Hepatocyte (in vitro differentiated cells): ENCODE data around the gene CT45A8. TPM values are rescaled to one million over a fixed set of nuclear protein-coding genes. Genes with fewer than 3 reads are reported as not detected.
"Not testable (repeated sequence)": the region's sequence is repeated elsewhere in the genome, so short reads cannot be mapped to it uniquely, and the experiment has no call there.

ENCODE experiments used
- DNase-seq: peaks from one replicate; pipeline ENCODE4 v3.0.0-alpha.2; 2016; ENCODE audit warnings: low spot score
- H2AFZ ChIP-seq: fragments of 200-600 bp; sonication (generic); 2 replicates; pipeline ENCODE4 v1.6.0; 2016; ENCODE audit warnings: antibody characterized with exemption, mild to moderate bottlenecking
- H3K27ac ChIP-seq: fragments of 200-600 bp; sonication (generic); 2 replicates; pipeline ENCODE4 v1.5.1; 2016; ENCODE audit warnings: mild to moderate bottlenecking
- H3K27me3 ChIP-seq: fragments of 200-600 bp; sonication (generic); 2 replicates; pipeline ENCODE4 v1.6.1; 2016
- H3K36me3 ChIP-seq: fragments of 200-600 bp; sonication (generic); replicated peaks from 2 replicates; pipeline ENCODE4 v1.5.1; 2016; ENCODE audit warnings: low read depth; ENCODE audit not compliant: insufficient read depth
- H3K4me1 ChIP-seq: fragments of 200-600 bp; sonication (generic); 2 replicates; pipeline ENCODE4 v1.5.1; 2016; ENCODE audit warnings: mild to moderate bottlenecking, moderate library complexity; ENCODE audit not compliant: insufficient read depth
- H3K4me2 ChIP-seq: fragments of 200-600 bp; sonication (generic); 2 replicates; pipeline ENCODE4 v1.6.0; 2016
- H3K4me3 ChIP-seq: fragments of 200-600 bp; sonication (generic); 2 replicates; pipeline ENCODE4 v1.5.1; 2016; ENCODE audit warnings: mild to moderate bottlenecking
- H3K79me2 ChIP-seq: fragments of 200-600 bp; sonication (generic); 2 replicates; pipeline ENCODE4 v1.6.0; 2017; ENCODE audit warnings: mild to moderate bottlenecking
- H3K9me2 ChIP-seq: fragments of 200-600 bp; sonication (generic); replicated peaks from 2 replicates; pipeline ENCODE4 v1.6.0; 2017; ENCODE audit warnings: mild to moderate bottlenecking; ENCODE audit not compliant: insufficient read depth
- H3K9me3 ChIP-seq: fragments of 200-600 bp; sonication (generic); 2 replicates; pipeline ENCODE4 v1.5.1; 2016; ENCODE audit warnings: low read depth, mild to moderate bottlenecking
- H4K20me1 ChIP-seq: fragments of 200-600 bp; sonication (generic); 2 replicates; pipeline ENCODE4 v1.6.0; 2016; ENCODE audit warnings: mild to moderate bottlenecking; ENCODE audit not compliant: insufficient read depth, poor library complexity, severe bottlenecking
- WGBS: methylation state at CpG from one replicate; pipeline ENCODE4 v1.1.6; 2016; ENCODE audit warnings: low lambda C conversion rate; ENCODE audit errors: missing lambda C conversion rate; 5-methylcytosine and 5-hydroxymethylcytosine counted together
- polyA plus RNA-seq: library from polyadenylated mRNA; unstranded; fragments of >200 nt; fragmentation: Nextera tagmentation; extraction: Ambion mirVana; gene quantifications from 2 replicates; pipeline ENCODE4 v1.2.1, GENCODE V29; 2016
- total RNA-seq: library from RNA; depleted of rRNA; stranded (reverse); fragments of >200 nt; gene quantifications from 2 replicates; pipeline ENCODE4 v1.2.3, GENCODE V29; 2014

CT45A8 gene
- total and polyA plus RNA-seq, 2 experiments from 2014 or later: not detected

DNA sequence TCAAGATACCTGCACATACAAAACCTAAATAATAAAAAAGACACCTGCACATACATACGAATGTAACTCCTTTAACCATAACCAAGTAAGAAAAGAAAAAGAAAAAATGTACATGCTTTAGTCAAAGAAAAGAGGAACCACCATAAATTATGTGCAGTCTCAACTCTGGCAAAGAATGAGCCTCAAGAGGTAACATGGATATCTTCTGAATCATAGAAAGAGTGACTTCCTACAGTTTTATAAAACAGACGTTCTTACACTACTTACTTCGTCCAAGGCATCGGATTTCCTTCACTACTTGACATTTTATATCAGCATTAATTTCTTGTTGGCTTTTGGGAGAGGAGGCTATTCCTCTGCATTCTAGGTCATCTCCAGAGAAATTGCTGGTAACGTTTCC lies 28.4 kb upstream of the CT45A8 start:
- 55% methylated on average over 4 of the region's 5 CpGs for WGBS
- not testable (repeated sequence) for H2AFZ ChIP-seq, H3K9me3 ChIP-seq

DNA sequence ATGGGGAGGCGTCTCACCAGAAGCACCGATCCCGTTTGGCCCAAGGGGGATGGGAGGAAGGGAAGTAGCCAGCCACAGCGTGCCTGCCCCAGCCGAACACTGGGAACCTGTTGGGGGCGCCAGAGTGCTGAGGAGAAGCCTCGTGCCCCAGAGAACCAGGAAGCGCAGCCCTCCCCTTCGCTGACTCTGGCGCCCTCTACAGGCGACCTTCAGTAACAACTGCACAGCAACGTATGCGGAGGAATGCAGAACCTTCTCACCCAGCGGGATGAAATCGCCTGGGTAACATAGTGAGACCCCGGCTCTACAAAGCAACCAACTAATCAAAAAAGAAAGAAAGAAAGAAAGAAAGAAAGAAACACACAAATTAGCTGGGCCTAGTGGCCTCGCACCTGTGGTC lies 17.4 kb upstream of the CT45A8 start, which contains the start of gene CT45A9:
Gene CT45A9, minus strand, starts transcription at position 101 of the 400 bp plus-strand sequence. CDS start 3,751 bp downstream, outside the sequence.
- H3K4me1 ChIP-seq, H2AFZ ChIP-seq, H3K4me2 ChIP-seq, H3K36me3 ChIP-seq, H3K27ac ChIP-seq, H3K79me2 ChIP-seq, H3K9me3 ChIP-seq, H3K27me3 ChIP-seq, H3K4me3 ChIP-seq, DNase-seq, H3K9me2 ChIP-seq, H4K20me1 ChIP-seq: not testable (repeated sequence)
- WGBS: no CpG with 5 or more reads among the region's 17 CpGs

More for the DNA sequence above, 28.4 kb upstream of the CT45A8 start:
- H3K36me3 ChIP-seq, H4K20me1 ChIP-seq, H3K27ac ChIP-seq, H3K9me2 ChIP-seq, H3K4me2 ChIP-seq, H3K4me1 ChIP-seq, H3K4me3 ChIP-seq, H3K79me2 ChIP-seq, DNase-seq, H3K27me3 ChIP-seq: not testable (repeated sequence)

DNA sequence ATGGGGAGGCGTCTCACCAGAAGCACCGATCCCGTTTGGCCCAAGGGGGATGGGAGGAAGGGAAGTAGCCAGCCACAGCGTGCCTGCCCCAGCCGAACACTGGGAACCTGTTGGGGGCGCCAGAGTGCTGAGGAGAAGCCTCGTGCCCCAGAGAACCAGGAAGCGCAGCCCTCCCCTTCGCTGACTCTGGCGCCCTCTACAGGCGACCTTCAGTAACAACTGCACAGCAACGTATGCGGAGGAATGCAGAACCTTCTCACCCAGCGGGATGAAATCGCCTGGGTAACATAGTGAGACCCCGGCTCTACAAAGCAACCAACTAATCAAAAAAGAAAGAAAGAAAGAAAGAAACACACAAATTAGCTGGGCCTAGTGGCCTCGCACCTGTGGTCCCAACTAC lies 17.2 kb downstream of the CT45A8 start, which contains the start of gene CT45A7:
Gene CT45A7, minus strand, starts transcription at position 101 of the 400 bp plus-strand sequence. CDS start 3,747 bp downstream, outside the sequence.
- WGBS: no CpG with 5 or more reads among the region's 17 CpGs
- H3K79me2 ChIP-seq, H3K4me2 ChIP-seq, H3K9me2 ChIP-seq, H3K27me3 ChIP-seq, H3K9me3 ChIP-seq, H3K27ac ChIP-seq, H2AFZ ChIP-seq, H3K36me3 ChIP-seq, H4K20me1 ChIP-seq, DNase-seq, H3K4me1 ChIP-seq, H3K4me3 ChIP-seq: not testable (repeated sequence)

DNA sequence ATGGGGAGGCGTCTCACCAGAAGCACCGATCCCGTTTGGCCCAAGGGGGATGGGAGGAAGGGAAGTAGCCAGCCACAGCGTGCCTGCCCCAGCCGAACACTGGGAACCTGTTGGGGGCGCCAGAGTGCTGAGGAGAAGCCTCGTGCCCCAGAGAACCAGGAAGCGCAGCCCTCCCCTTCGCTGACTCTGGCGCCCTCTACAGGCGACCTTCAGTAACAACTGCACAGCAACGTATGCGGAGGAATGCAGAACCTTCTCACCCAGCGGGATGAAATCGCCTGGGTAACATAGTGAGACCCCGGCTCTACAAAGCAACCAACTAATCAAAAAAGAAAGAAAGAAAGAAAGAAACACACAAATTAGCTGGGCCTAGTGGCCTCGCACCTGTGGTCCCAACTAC lies 34.4 kb downstream of the CT45A8 start, which contains the start of gene CT45A2:
Gene CT45A2, minus strand, starts transcription at position 101 of the 400 bp plus-strand sequence. CDS start 3,747 bp downstream, outside the sequence.
- H3K4me1 ChIP-seq, H3K4me3 ChIP-seq, H3K27ac ChIP-seq, H3K4me2 ChIP-seq, DNase-seq, H3K79me2 ChIP-seq, H3K9me3 ChIP-seq, H3K9me2 ChIP-seq, H4K20me1 ChIP-seq, H3K36me3 ChIP-seq, H2AFZ ChIP-seq, H3K27me3 ChIP-seq: not testable (repeated sequence)
- no CpG with 5 or more reads among the region's 17 CpGs for WGBS

DNA sequence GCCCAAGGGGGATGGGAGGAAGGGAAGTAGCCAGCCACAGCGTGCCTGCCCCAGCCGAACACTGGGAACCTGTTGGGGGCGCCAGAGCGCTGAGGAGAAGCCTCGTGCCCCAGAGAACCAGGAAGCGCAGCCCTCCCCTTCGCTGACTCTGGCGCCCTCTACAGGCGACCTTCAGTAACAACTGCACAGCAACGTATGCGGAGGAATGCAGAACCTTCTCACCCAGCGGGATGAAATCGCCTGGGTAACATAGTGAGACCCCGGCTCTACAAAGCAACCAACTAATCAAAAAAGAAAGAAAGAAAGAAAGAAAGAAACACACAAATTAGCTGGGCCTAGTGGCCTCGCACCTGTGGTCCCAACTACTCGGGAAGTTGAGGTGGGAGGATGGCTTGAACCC lies 51.7 kb downstream of the CT45A8 start, which contains the start of gene CT45A6:
Gene CT45A6, minus strand, starts transcription at position 101 of the 400 bp plus-strand sequence. CDS start 3,794 bp downstream, outside the sequence.
- WGBS: no CpG with 5 or more reads among the region's 16 CpGs
- not testable (repeated sequence) for H3K4me2 ChIP-seq, H3K27me3 ChIP-seq, H2AFZ ChIP-seq, H3K79me2 ChIP-seq, H3K4me3 ChIP-seq, H3K27ac ChIP-seq, H4K20me1 ChIP-seq, H3K36me3 ChIP-seq, H3K9me3 ChIP-seq, H3K4me1 ChIP-seq, H3K9me2 ChIP-seq, DNase-seq

Other genes with a start within 250 kb of the CT45A8 start
- gene CT45A1, start 140.9 kb downstream of the CT45A8 start, total RNA-seq: not detected in 2 replicates
- not detected in 2 replicates for gene CT45A1, start 140.9 kb downstream of the CT45A8 start, polyA plus RNA-seq
- not detected in 2 replicates for gene CT45A3, start 86.3 kb downstream of the CT45A8 start, total RNA-seq
- not detected in 2 replicates for gene CT45A3, start 86.3 kb downstream of the CT45A8 start, polyA plus RNA-seq
- gene CT45A5, start 69.0 kb downstream of the CT45A8 start, total RNA-seq: not detected in 2 replicates
- gene CT45A5, start 69.0 kb downstream of the CT45A8 start, polyA plus RNA-seq: not detected in 2 replicates
- gene CT45A6, start 51.8 kb downstream of the CT45A8 start, total RNA-seq: not detected in 2 replicates
- not detected in 2 replicates for gene CT45A6, start 51.8 kb downstream of the CT45A8 start, polyA plus RNA-seq
- gene CT45A2, start 34.5 kb downstream of the CT45A8 start, total RNA-seq: not detected in 2 replicates
- gene CT45A2, start 34.5 kb downstream of the CT45A8 start, polyA plus RNA-seq: not detected in 2 replicates
- gene CT45A7, start 17.3 kb downstream of the CT45A8 start, total RNA-seq: not detected in 2 replicates
- gene CT45A7, start 17.3 kb downstream of the CT45A8 start, polyA plus RNA-seq: not detected in 2 replicates
- gene CT45A9, start 17.3 kb upstream of the CT45A8 start, total RNA-seq: not detected in 2 replicates
- not detected in 2 replicates for gene CT45A9, start 17.3 kb upstream of the CT45A8 start, polyA plus RNA-seq
- gene CT45A10, start 38.9 kb upstream of the CT45A8 start, total RNA-seq: not detected in 2 replicates
- gene CT45A10, start 38.9 kb upstream of the CT45A8 start, polyA plus RNA-seq: not detected in 2 replicates
- not detected in 2 replicates for gene SAGE1, start 39.2 kb upstream of the CT45A8 start, total RNA-seq
- not detected in 2 replicates for gene SAGE1, start 39.2 kb upstream of the CT45A8 start, polyA plus RNA-seq
- 20.7 and 25.1 TPM in 2 replicates for gene MMGT1, start 119.5 kb upstream of the CT45A8 start, total RNA-seq
- 10.2 and 11.9 TPM in 2 replicates for gene MMGT1, start 119.5 kb upstream of the CT45A8 start, polyA plus RNA-seq
- gene SLC9A6, start 130.9 kb upstream of the CT45A8 start, total RNA-seq: 12.8 and 21.6 TPM in 2 replicates
- 9.6 and 11.2 TPM in 2 replicates for gene SLC9A6, start 130.9 kb upstream of the CT45A8 start, polyA plus RNA-seq